Measurements from ENCODE around the gene PSD.
A peak's percentile ranks its signal among the peaks of the same experiment; 100 is the strongest.

The PSD gene

GRCh38 chr10:102465466-102465865 lies 46.9 kb upstream of the PSD start:
- no peaks in the 10 kb centered on the region for H3K9me2 ChIP-seq (replicated peaks; ENCODE audit: low read depth, low read length)
- H3K4me1 ChIP-seq (ENCODE audit: insufficient read depth, low read length, poor library complexity, severe bottlenecking) = peaks cover 16% of the 10 kb centered on the region
- H3K27me3 ChIP-seq (ENCODE audit: insufficient read depth, low read length, poor library complexity, severe bottlenecking) = no peaks in the 10 kb centered on the region
- TF ChIP-seq EZH2phosphoT487 (IDR thresholded peaks at IDR 0.05; ENCODE audit: borderline replicate concordance) = no peak
- TF ChIP-seq CTCF (conservative IDR thresholded peaks at IDR 0.05; ENCODE audit: low read length) = no peak
- H3F3A ChIP-seq (ENCODE audit: low read depth) = no peaks in the 10 kb centered on the region
- no peaks in the 10 kb centered on the region for H3K9me3 ChIP-seq (ENCODE audit: insufficient read depth, low read depth, low read length)
- H3K4me2 ChIP-seq (ENCODE audit: low read depth, low read length, poor library complexity, severe bottlenecking) = no peak overlapping the region
- no peak overlapping the region for H3K4me3 ChIP-seq (ENCODE audit: low read length, poor library complexity, severe bottlenecking)
- H2AFZ ChIP-seq (ENCODE audit: low read length) = no peak overlapping the region
- H3K79me2 ChIP-seq (ENCODE audit: insufficient read depth, low read length) = no peaks in the 10 kb centered on the region
- H3K9ac ChIP-seq (ENCODE audit: low read depth, low read length, poor library complexity, severe bottlenecking) = no peak overlapping the region
- H4K20me1 ChIP-seq (ENCODE audit: insufficient read depth, low read length, poor library complexity, severe bottlenecking) = no peaks in the 10 kb centered on the region
- H3K36me3 ChIP-seq (ENCODE audit: insufficient read depth, low read length) = no peaks in the 10 kb centered on the region

- no peaks in the 10 kb centered on the region for H3K79me2 ChIP-seq (ENCODE audit: insufficient read depth, low read length)
- no peaks in the 10 kb centered on the region for H3K36me3 ChIP-seq (ENCODE audit: insufficient read depth, low read length)
- no peak overlapping the region for H2AFZ ChIP-seq (ENCODE audit: low read length)
- no peak overlapping the region for H3K4me2 ChIP-seq (ENCODE audit: low read depth, low read length, poor library complexity, severe bottlenecking)
- H3K9me3 ChIP-seq (ENCODE audit: insufficient read depth, low read depth, low read length) = no peaks in the 10 kb centered on the region
- H4K20me1 ChIP-seq (ENCODE audit: insufficient read depth, low read length, poor library complexity, severe bottlenecking) = no peaks in the 10 kb centered on the region
- no peaks in the 10 kb centered on the region for H3K9me2 ChIP-seq (replicated peaks; ENCODE audit: low read depth, low read length)
- TF ChIP-seq EZH2phosphoT487 (IDR thresholded peaks at IDR 0.05; ENCODE audit: borderline replicate concordance) (no peak), CTCF (conservative IDR thresholded peaks at IDR 0.05; ENCODE audit: low read length) (no peak)
- H3K27me3 ChIP-seq (ENCODE audit: insufficient read depth, low read length, poor library complexity, severe bottlenecking) = no peaks in the 10 kb centered on the region
- no peaks in the 10 kb centered on the region for H3F3A ChIP-seq (ENCODE audit: low read depth)
- H3K4me1 ChIP-seq (ENCODE audit: insufficient read depth, low read length, poor library complexity, severe bottlenecking) = peaks cover 16% of the 10 kb centered on the region
- H3K9ac ChIP-seq (ENCODE audit: low read depth, low read length, poor library complexity, severe bottlenecking) = no peak overlapping the region
- no peak overlapping the region for H3K4me3 ChIP-seq (ENCODE audit: low read length, poor library complexity, severe bottlenecking)
Measured at GRCh38 chr10:102463983-102464382, 45.4 kb upstream of the PSD start.

GRCh38 chr10:102462512-102463054 lies 44.0 kb upstream of the PSD start:
- H3F3A ChIP-seq (ENCODE audit: low read depth) = no peaks in the 10 kb centered on the region
- no peaks in the 10 kb centered on the region for H3K36me3 ChIP-seq (ENCODE audit: insufficient read depth, low read length)
- H3K4me3 ChIP-seq (ENCODE audit: low read length, poor library complexity, severe bottlenecking) = no peak overlapping the region
- TF ChIP-seq CTCF (conservative IDR thresholded peaks at IDR 0.05; ENCODE audit: low read length) (no peak), EZH2phosphoT487 (IDR thresholded peaks at IDR 0.05; ENCODE audit: borderline replicate concordance) (no peak)
- H3K9me2 ChIP-seq (replicated peaks; ENCODE audit: low read depth, low read length) = no peaks in the 10 kb centered on the region
- no peak overlapping the region for H2AFZ ChIP-seq (ENCODE audit: low read length)
- peaks cover 16% of the 10 kb centered on the region for H3K4me1 ChIP-seq (ENCODE audit: insufficient read depth, low read length, poor library complexity, severe bottlenecking)
- H3K27me3 ChIP-seq (ENCODE audit: insufficient read depth, low read length, poor library complexity, severe bottlenecking) = no peaks in the 10 kb centered on the region
- no peaks in the 10 kb centered on the region for H4K20me1 ChIP-seq (ENCODE audit: insufficient read depth, low read length, poor library complexity, severe bottlenecking)
- H3K9me3 ChIP-seq (ENCODE audit: insufficient read depth, low read depth, low read length) = no peaks in the 10 kb centered on the region
- no peak overlapping the region for H3K9ac ChIP-seq (ENCODE audit: low read depth, low read length, poor library complexity, severe bottlenecking)
- H3K4me2 ChIP-seq (ENCODE audit: low read depth, low read length, poor library complexity, severe bottlenecking) = peak overlapping the region; percentile 98
- H3K79me2 ChIP-seq (ENCODE audit: insufficient read depth, low read length) = no peaks in the 10 kb centered on the region
